Medulla oblongata (tissue), 1 donor: Measurements from ENCODE around the gene CEP41.
A peak's percentile ranks its signal among the peaks of the same experiment; 100 is the strongest.

Experiments used
- DNase-seq: peaks from one replicate; pipeline ENCODE4 v3.0.0-alpha.2; 2015; ENCODE audit errors: extremely low spot score

Gene CEP41

DNA sequence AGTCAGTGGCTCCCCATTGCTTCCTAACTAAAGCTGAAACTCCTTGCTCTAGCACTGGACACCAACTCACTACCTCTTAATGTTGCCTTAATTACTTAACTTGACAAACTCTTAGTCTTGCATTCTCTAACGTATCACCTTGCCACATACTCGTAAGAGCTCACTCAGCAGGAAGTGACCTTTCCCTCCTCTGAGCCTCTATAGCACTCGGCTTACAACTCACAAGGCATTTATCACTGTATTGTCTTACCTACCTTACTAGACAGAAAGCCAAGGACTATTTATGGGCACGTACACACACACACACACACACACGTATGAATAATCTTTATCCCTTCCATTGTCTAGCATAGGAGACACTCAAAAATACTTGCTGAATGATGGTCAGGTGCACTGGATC is 21.2 kb downstream of the CEP41 start:
- no peak for DNase-seq

DNA sequence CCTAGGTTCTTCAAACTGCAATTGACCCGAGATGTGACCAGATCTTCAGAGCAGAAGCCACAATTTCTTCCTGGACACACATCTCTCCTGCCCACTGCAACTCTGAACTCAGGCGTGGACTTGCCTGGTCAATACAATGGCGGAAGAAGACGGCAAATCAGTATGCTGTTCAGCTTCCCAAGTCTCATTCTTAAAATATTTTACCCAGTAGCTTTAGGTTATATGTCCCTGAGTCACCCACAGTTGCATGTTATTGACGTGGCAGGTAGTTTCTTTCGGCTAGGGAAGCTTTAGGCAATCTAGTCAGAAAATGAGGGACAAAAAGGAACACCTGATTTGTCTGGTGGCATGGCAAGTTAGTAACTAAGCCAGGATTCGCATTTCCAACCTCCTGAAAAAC is 22.5 kb downstream of the CEP41 start:
- no peak for DNase-seq

GRCh38 chr7:130417213-130417612 is 23.6 kb downstream of the CEP41 start:
- DNase-seq = peak; percentile 52

GRCh38 chr7:130415006-130415405 is 25.8 kb downstream of the CEP41 start:
- no peak for DNase-seq

GRCh38 chr7:130413201-130413600 is 27.6 kb downstream of the CEP41 start:
- no peak for DNase-seq

DNA sequence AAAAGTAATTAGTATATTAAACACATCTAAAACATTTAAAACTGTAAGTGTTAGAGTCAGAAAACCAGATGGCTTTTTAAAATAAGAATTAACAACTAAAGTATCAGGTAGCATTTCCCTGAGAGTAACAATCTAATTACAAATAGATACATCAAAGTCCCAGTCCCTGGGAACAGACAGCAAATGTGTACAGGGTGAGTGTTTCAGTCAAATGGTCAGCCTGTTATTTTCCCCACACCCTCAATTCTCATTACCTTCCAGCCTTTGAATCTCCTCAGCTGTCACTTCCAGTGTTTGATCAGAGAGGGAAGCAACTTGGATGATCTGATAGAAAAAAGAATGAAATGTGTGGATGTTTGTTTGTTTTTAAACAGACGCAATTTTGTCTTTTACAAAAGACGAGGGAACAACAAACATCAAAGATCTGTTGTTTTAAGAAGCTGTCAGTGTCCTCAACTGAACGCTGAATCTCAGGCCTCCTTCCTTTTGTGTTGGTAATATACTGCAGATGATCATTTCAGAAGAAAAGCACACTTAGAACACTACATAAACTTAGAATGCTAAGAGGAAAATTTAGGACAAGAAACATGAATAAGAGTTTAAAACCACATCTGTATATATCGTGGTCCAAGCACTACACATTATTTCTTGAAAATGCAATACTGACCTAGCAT is 29.8 kb downstream of the CEP41 start:
- no peak for DNase-seq

DNA sequence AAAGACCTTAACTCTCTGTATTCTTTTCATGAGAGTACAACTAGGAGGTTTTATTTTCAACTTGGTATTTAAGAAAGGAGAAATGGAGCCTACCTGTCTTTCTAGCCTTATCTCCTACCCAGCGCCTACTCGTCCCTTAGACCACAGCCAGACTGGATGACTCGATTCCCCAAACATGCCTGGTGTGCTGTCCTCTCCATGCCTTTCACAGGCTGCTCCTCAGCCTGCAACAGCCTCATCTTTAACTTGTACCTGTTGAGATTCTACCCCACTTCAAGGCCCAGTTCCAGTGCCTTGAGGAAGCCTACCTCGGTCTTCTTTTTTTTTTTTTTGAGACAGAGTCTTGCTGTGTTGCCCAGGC is 31.1 kb downstream of the CEP41 start:
- no peak for DNase-seq

DNA sequence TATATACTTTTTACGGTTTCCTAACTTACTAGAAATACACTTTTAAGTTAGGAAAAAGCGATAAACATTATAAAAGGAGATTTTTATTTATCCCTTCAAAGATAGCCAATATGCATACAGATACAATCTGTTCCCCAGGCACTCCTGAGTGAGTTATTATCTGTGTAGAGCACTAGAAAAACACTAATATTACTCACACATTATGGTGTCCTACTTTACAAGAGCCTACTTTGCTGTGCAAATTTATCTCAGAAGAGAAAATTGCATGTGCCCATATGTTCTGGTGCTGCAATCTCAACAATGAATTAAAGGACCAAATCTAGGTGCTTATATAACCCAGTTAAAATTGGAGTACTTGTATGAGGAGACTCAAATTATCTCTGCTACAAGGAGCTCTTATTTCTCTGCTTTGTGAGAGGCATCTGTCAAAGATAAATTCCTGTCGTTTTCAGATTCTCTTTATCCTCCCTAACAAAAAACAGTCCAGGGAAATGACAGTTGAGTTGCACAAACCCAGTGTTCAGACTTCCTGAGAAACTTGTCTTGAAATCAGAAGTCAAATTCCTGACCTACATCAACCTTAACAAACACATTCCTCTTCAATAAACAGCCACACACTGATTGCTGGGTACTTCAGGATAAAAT is 31.6 kb downstream of the CEP41 start:
- no peak for DNase-seq

DNA sequence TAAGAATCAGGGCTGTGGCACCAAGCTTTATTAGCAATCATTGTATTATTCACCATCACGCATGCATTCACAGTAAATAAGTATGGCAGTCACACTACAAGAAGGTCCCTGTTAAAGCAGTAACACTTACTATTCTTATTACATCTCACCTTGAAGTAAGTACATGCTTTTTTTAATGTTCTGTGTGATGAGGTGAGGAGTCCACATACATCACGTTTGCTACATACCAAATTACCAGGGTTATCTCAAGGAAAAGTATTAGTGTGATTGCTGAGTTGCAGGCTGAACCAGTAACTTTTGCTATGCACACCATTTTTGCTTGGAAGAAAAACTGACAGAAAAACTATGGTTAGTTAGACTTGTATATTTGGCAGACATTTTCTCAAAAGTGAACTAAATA is 35.8 kb downstream of the CEP41 start:
- no peak for DNase-seq

- DNase-seq = no peak
These were observed 39.2 kb downstream of the CEP41 start for GRCh38 chr7:130401578-130401977.

- DNase-seq = no peak
These were observed 39.7 kb downstream of the CEP41 start for GRCh38 chr7:130401101-130401500.

GRCh38 chr7:130400120-130400572 is 40.7 kb downstream of the CEP41 start:
- DNase-seq = no peak

DNA sequence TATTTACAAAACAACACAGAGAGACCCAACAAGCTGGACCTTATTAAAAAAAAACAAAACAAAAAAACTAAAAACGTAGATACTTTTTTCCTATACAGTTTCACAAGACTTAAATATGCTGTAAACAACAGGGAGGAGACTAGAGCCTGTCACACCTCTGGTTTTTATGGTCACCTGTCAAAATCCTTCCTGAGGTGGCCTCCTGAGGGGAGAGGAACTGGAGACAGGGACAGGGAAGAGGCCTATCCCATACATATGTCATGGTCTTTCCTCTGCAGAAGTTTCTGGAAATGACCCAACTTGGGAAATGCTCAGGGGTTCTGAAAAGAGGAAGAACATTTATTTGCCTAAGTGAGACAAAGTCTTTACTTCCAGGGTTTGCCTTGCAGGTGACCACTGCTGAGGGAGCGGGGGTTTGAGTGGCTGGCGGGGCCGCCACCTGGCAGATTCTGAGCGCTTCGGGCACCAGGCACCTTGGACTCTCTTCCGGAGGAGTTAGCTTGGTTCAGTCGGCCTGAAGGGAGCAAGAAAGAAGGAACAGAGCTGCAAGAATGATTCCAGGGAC is 42.2 kb downstream of the CEP41 start:
- DNase-seq = peak; percentile 34

GRCh38 chr7:130397758-130398073 is 43.1 kb downstream of the CEP41 start:
- no peak for DNase-seq

GRCh38 chr7:130397051-130397757 is 43.6 kb downstream of the CEP41 start:
- no peak for DNase-seq

DNA sequence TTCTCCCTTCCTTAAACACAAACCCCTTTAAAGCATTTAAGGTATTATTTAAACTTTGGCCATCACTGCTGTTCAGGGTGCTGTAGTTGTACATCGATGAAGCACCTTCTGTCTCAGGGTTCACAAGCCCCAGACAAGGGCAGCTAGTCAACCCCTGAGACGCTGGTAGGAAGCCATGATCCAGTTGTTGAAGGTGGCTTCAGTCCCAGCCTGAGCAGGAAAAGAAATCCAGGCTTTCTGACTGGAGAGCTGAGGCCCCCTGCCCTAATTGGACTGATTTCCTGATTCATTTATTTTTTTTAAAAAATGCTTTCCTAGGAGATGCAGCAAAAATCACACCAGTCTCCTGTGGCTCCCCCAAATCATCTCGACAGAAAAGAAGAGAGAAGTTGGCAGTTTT is 44.7 kb downstream of the CEP41 start:
- DNase-seq = no peak

GRCh38 chr7:130395421-130395820 is 45.4 kb downstream of the CEP41 start:
- no peak for DNase-seq

DNA sequence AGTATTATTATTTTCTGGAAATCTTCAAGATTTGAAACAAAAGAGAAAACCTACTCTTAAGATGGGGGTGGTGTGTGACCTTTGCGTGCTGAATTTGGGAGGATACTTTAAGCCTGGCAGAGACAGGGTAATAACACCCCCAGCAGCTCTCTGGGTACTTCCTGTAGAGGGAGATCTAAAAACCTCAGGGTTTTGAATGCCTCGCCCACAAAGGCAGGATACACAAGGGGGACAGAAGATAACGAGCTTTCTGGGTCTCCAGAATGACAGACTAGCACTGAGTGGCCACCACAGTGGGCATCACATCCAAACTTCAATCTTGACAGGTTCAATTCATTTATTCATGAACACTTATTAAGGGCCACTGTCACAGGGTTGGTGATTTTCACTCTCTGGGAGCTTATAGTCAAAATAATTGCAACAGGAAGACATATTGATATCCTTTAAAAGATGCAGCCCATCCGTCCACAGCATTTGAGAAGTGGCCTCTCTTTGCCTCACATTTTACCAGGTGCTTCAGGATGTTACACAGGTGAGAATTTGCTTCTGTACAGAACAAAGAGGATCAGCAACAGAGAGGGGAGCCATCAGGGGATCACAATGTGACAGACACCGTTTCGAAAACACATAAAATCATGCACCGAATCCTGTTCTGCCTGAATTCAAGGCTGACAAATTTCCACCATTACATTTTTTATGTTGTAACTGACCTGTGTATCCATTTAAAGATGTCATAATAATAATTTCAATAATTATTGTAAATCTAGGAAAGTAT is 46.2 kb downstream of the CEP41 start:
- no peak for DNase-seq

DNA sequence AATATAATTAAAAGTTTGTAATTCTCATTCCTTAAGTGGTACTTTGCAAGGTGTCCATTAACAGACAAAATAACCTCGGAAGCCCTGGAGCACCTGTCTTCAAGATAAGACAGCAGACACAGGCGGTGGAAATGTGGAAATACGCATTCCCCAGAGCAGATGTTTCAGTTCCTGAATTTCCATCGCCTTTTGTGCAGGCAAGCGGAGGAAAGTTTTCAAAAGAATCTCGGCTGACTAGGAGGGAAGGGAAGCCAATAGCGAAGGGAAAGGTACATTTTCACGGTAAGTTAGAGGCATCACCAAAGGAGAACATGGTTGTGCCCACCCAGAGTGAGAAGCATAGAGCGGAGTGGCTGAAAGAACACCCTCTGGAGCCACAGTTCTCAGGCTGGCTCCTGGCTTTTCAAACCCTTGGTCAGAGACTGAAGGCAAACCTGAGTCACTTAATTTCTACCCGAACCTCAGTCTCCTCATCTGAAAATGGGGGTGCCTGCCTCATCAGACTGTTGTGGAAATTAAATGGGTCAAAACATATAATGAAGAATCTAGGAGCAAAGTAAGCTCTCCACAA is 46.9 kb downstream of the CEP41 start:
- no peak for DNase-seq

DNA sequence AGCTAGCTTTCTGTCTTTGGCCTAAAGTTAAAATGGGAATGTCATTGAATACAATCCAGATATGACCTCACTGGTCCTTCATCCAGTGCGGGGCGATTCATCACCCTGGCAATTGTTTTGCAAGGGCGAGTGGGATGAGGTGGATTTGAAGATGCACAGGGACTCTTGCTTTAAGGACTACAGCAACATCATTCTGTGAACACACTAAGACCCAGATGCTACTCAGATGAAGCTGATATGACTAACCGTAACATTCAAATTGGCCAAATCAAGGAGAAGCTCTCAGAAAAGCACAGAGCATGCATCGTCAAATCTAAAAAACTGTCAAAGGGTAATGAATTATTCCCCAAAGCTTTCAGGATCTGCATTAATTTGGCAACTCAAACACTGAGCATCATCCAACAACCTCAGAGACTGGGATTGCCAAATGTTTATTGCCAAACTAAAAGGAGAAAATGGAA is 47.7 kb downstream of the CEP41 start:
- no peak for DNase-seq

DNA sequence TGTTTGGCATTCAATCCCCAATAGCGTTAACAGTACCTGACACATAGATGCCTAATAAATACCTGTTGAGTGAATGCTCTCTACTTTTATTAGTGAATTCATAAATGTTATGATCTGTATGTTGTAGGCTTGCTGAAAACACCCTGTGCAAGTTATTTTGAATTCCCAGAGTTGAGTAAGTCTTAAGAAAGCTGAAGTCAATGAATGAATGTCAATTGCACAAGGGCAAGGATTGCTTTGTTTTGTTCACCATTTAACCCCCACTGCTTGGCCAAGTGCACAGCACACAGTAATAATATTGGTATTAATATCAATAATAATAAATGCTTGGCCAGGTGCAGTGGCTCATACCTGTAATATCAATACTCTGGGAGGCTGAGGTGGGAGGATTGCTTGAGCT is 50.3 kb downstream of the CEP41 start:
- no peak for DNase-seq

- DNase-seq = no peak
These were observed 52.1 kb downstream of the CEP41 start for GRCh38 chr7:130388671-130389070.
